Keratinocyte (primary cell): ENCODE results near the gene CAND1. TPM values are rescaled to one million over a fixed set of nuclear protein-coding genes. Genes with fewer than 3 reads are reported as not detected.

Source experiments
- DNase-seq: peaks from one replicate; pipeline ENCODE4 v3.0.0-alpha.2; 2011; ENCODE audit warnings: low read depth, missing footprints, low spot score
- FAIRE-seq: peaks from 2 replicates; lab custom pipeline; 2011; peaks lifted over from hg19 to GRCh38; lab: Jason Lieb, UNC
- H2AFZ ChIP-seq: 2 replicates; pipeline ENCODE4 v1.6.0; 2012; ENCODE audit warnings: low read length, control low read depth, inconsistent platforms; ENCODE audit not compliant: control insufficient read depth
- H3K27ac ChIP-seq: 2 replicates; pipeline ENCODE4 v1.5.1; 2011; ENCODE audit warnings: low read length; ENCODE audit not compliant: control insufficient read depth, insufficient read depth
- H3K27me3 ChIP-seq: 3 replicates; pipeline ENCODE4 v1.6.0; 2011; ENCODE audit warnings: low read length; ENCODE audit not compliant: control insufficient read depth, insufficient read depth; ENCODE audit errors: extremely low read depth
- H3K36me3 ChIP-seq, 2 experiments: 2 replicates in 1 of 2; 3 replicates in 1 of 2; pipeline ENCODE4 v1.5.1; 2011; ENCODE audit warnings: low read length in 2 of 2, mild to moderate bottlenecking in 1 of 2; ENCODE audit not compliant: control insufficient read depth in 2 of 2, insufficient read depth in 2 of 2; ENCODE audit errors: extremely low read depth in 1 of 2
- H3K4me1 ChIP-seq: 3 replicates; pipeline ENCODE4 v1.5.1; 2011; ENCODE audit warnings: low read length; ENCODE audit not compliant: control insufficient read depth, insufficient read depth; ENCODE audit errors: extremely low read depth
- H3K4me2 ChIP-seq: 3 replicates; pipeline ENCODE4 v1.6.0; 2011; ENCODE audit warnings: low read depth, low read length; ENCODE audit not compliant: control insufficient read depth, insufficient read depth; ENCODE audit errors: extremely low read depth
- H3K4me3 ChIP-seq, 3 experiments: fragments of 200-600 bp in 1 of 3; sonication (generic) in 1 of 3; 2 replicates in 2 of 3; 3 replicates in 1 of 3; pipeline ENCODE4 v1.5.1; 2011 to 2016; ENCODE audit warnings: low read length in 3 of 3, mild to moderate bottlenecking in 3 of 3, control low read depth in 2 of 3, inconsistent platforms in 1 of 3, low read depth in 1 of 3, mixed read lengths in 1 of 3, mixed run types in 1 of 3, moderate library complexity in 1 of 3; ENCODE audit not compliant: control insufficient read depth in 2 of 3, insufficient read depth in 2 of 3; ENCODE audit errors: extremely low read depth in 1 of 3
- H3K79me2 ChIP-seq: 2 replicates; pipeline ENCODE4 v1.6.0; 2012; ENCODE audit warnings: low read length; ENCODE audit not compliant: control insufficient read depth, insufficient read depth
- H3K9ac ChIP-seq: 3 replicates; pipeline ENCODE4 v1.6.0; 2011; ENCODE audit warnings: low read length; ENCODE audit not compliant: control insufficient read depth, insufficient read depth; ENCODE audit errors: extremely low read depth
- H3K9me1 ChIP-seq: 3 replicates; pipeline ENCODE4 v1.6.0; 2011; ENCODE audit warnings: low read length; ENCODE audit not compliant: control insufficient read depth, insufficient read depth; ENCODE audit errors: extremely low read depth
- H3K9me3 ChIP-seq: 2 replicates; pipeline ENCODE4 v1.5.1; 2012; ENCODE audit warnings: low read depth, low read length; ENCODE audit not compliant: control insufficient read depth
- H4K20me1 ChIP-seq: 3 replicates; pipeline ENCODE4 v1.6.0; 2011; ENCODE audit warnings: low read length; ENCODE audit not compliant: control insufficient read depth, insufficient read depth; ENCODE audit errors: extremely low read depth
- CTCF ChIP-seq, 3 experiments: IDR thresholded peaks in 1 of 3; conservative IDR thresholded peaks in 1 of 3; optimal IDR thresholded peaks in 1 of 3; 2 replicates in 2 of 3; 3 replicates in 1 of 3; pipeline versions ENCODE3 to v1.5.1; 2011; ENCODE audit warnings: low read length in 3 of 3, mild to moderate bottlenecking in 3 of 3, moderate library complexity in 2 of 3, control low read depth in 1 of 3, inconsistent platforms in 1 of 3; ENCODE audit not compliant: insufficient read depth in 2 of 3; ENCODE audit errors: extremely low read depth in 1 of 3
- EZH2 ChIP-seq: IDR thresholded peaks from one replicate; pipeline ENCODE4 v1.6.1; 2012; ENCODE audit warnings: inconsistent platforms, mild to moderate bottlenecking, low read length, moderate library complexity
- dilution Hi-C: fragments of 300-500 bp; cut with MboI; formaldehyde crosslinking; loops from one replicate; pipeline ENCODE4 v1.7.0; 2020; ENCODE audit warnings: low sequenced_read_pairs; ENCODE audit not compliant: extremely low pct_ligation_motif_present
- polyA plus RNA-seq, 5 experiments: library from polyadenylated mRNA; depleted of rRNA in 3 of 5; stranded (reverse) in 3 of 5; stranded (forward) in 1 of 5; unstranded in 1 of 5; fragments of >200 nt; gene quantifications; 1 replicate in 1 of 5; 2 replicates in 3 of 5; 3 replicates in 1 of 5; pipeline versions ENCODE4 v1.2.1 to v1.2.3, GENCODE V29; 2011 to 2012; ENCODE audit warnings: missing spikeins in 2 of 5, low read depth in 1 of 5, low replicate concordance in 1 of 5

The CAND1 gene
- polyA plus RNA-seq, 1 donor (not counting 4 experiments of a cell fraction or from before 2014, with no cell fraction given): 121 TPM

GRCh38 chr12:67245571-67245970, 23.6 kb upstream of the CAND1 start:
- no peak for FAIRE-seq
- H3K9me3 ChIP-seq: no peaks in the 10 kb centered on the region
- dilution Hi-C loops: no loop called here

GRCh38 chr12:67251012-67251411, 18.1 kb upstream of the CAND1 start:
- dilution Hi-C loops: no loop called here
- Histone ChIP-seq H3K9me3 (no peaks in the 10 kb centered on the region), H3K4me2 (no peak overlapping the region), H3K27ac (no peak overlapping the region), H3K27me3 (peaks cover 4% of the 10 kb centered on the region), H3K4me3 (no peak overlapping the region), H3K36me3 (no peaks in the 10 kb centered on the region), H3K9ac (no peak overlapping the region), H3K4me1 (no peaks in the 10 kb centered on the region), H2AFZ (no peak overlapping the region), H3K79me2 (no peaks in the 10 kb centered on the region), H3K9me1 (no peaks in the 10 kb centered on the region), H4K20me1 (no peaks in the 10 kb centered on the region)
- no peak for FAIRE-seq
- no peak for DNase-seq
- TF ChIP-seq CTCF (optimal IDR thresholded peaks at IDR 0.05 in 1 of 3, IDR thresholded peaks at IDR 0.05 in 1 of 3, conservative IDR thresholded peaks at IDR 0.05 in 1 of 3; ENCODE audit: extremely low read depth in 1 of 3, insufficient read depth in 2 of 3, low read length in 3 of 3) (no peak), EZH2 (no peak)

More at GRCh38 chr12:67245571-67245970, 23.6 kb upstream of the CAND1 start:
- no peaks in the 10 kb centered on the region for H3K27me3 ChIP-seq
- no peaks in the 10 kb centered on the region for H3K36me3 ChIP-seq
- no peak overlapping the region for H3K9ac ChIP-seq
- no peak overlapping the region for H3K4me3 ChIP-seq
- H3K79me2 ChIP-seq: no peaks in the 10 kb centered on the region
- no peaks in the 10 kb centered on the region for H3K4me1 ChIP-seq
- H4K20me1 ChIP-seq: no peaks in the 10 kb centered on the region
- H3K9me1 ChIP-seq: no peaks in the 10 kb centered on the region
- DNase-seq: no peak
- H3K27ac ChIP-seq: no peak overlapping the region
- no peak overlapping the region for H2AFZ ChIP-seq
- no peak overlapping the region for H3K4me2 ChIP-seq
- TF ChIP-seq EZH2 (no peak), CTCF (optimal IDR thresholded peaks at IDR 0.05 in 1 of 3, IDR thresholded peaks at IDR 0.05 in 1 of 3, conservative IDR thresholded peaks at IDR 0.05 in 1 of 3; ENCODE audit: extremely low read depth in 1 of 3, insufficient read depth in 2 of 3, low read length in 3 of 3) (no peak)
